H1 (cell line): ENCODE data around the gene TSPAN6. TPM values are rescaled to one million over a fixed set of nuclear protein-coding genes. Genes with fewer than 3 reads are reported as not detected.

Experiments used
- CTCF ChIA-PET: fragments of 300-600 bp; sonication (Branson Sonifier 250); formaldehyde crosslinking; loops from one replicate; lab custom pipeline; 2021; ENCODE audit not compliant: partially characterized antibody; lab: Charles Lee
- POLR2A ChIA-PET: fragments of 300-600 bp; sonication (Branson Sonifier 250); formaldehyde crosslinking; loops from one replicate; lab custom pipeline; 2021; ENCODE audit warnings: inconsistent platforms; ENCODE audit not compliant: partially characterized antibody; lab: Charles Lee
- DNase-seq, 2 experiments: peaks; one replicate each; pipeline versions ENCODE4 v3.0.0 to v3.0.0-alpha.2; 2010 to 2022; ENCODE audit warnings: low spot score in 2 of 2, low read depth in 1 of 2, mixed read lengths in 1 of 2
- FAIRE-seq: peaks from 2 replicates; lab custom pipeline; 2011; peaks lifted over from hg19 to GRCh38; lab: Jason Lieb, UNC
- H2AFZ ChIP-seq: 2 replicates; pipeline ENCODE4 v1.8.1; 2012; ENCODE audit warnings: low read length, inconsistent platforms
- H2AK5ac ChIP-seq: 2 replicates; pipeline ENCODE4 v1.6.1; 2013; ENCODE audit warnings: low read depth, low read length
- H2BK120ac ChIP-seq: replicated peaks from 2 replicates; pipeline ENCODE3; 2013; ENCODE audit warnings: low read depth, low read length, inconsistent platforms
- H2BK12ac ChIP-seq: 2 replicates; pipeline ENCODE4 v1.6.1; 2013; ENCODE audit warnings: low read depth, low read length
- H2BK15ac ChIP-seq: 2 replicates; pipeline ENCODE4 v1.6.1; 2013; ENCODE audit warnings: low read length
- H2BK20ac ChIP-seq: 2 replicates; pipeline ENCODE4 v1.6.1; 2013; ENCODE audit warnings: low read length
- H2BK5ac ChIP-seq: 2 replicates; pipeline ENCODE4 v1.6.1; 2013; ENCODE audit warnings: low read depth, low read length
- H3K14ac ChIP-seq: 2 replicates; pipeline ENCODE4 v1.6.1; 2013; ENCODE audit warnings: inconsistent platforms; ENCODE audit not compliant: insufficient read length
- H3K18ac ChIP-seq: 2 replicates; pipeline ENCODE4 v1.6.1; 2013; ENCODE audit warnings: low read length; ENCODE audit errors: extremely low read depth
- H3K23ac ChIP-seq: 2 replicates; pipeline ENCODE4 v1.6.1; 2013; ENCODE audit warnings: inconsistent platforms; ENCODE audit not compliant: insufficient read length
- H3K23me2 ChIP-seq: 2 replicates; pipeline ENCODE4 v1.6.1; 2013; ENCODE audit warnings: low read depth, low read length
- H3K27ac ChIP-seq: 2 replicates; pipeline ENCODE4 v1.6.1; 2011; ENCODE audit warnings: low read depth, low read length, inconsistent platforms
- H3K27me3 ChIP-seq, 4 experiments: replicated peaks in 1 of 4; 1 replicate in 1 of 4; 2 replicates in 3 of 4; pipeline versions ENCODE4 v1.6.1 to v1.8.1; 2011 to 2013; ENCODE audit warnings: low read length in 3 of 4, mild to moderate bottlenecking in 3 of 4, inconsistent platforms in 2 of 4, mixed read lengths in 2 of 4, moderate library complexity in 1 of 4; ENCODE audit not compliant: control insufficient read depth in 3 of 4, insufficient read depth in 3 of 4; ENCODE audit errors: extremely low read depth in 1 of 4
- H3K36me3 ChIP-seq, 4 experiments: 2 replicates each; pipeline versions ENCODE4 v1.6.1 to v1.8.1; 2011 to 2013; ENCODE audit warnings: mild to moderate bottlenecking in 4 of 4, low read length in 3 of 4, moderate library complexity in 2 of 4, control low read depth in 1 of 4, inconsistent platforms in 1 of 4; ENCODE audit not compliant: insufficient read depth in 4 of 4, control insufficient read depth in 2 of 4
- H3K4ac ChIP-seq: replicated peaks from 2 replicates; pipeline ENCODE3; 2013; ENCODE audit warnings: low read length, low read depth, mixed read lengths, inconsistent platforms; ENCODE audit not compliant: insufficient read length
- H3K4me1 ChIP-seq, 4 experiments: replicated peaks in 1 of 4; 1 replicate in 1 of 4; 2 replicates in 3 of 4; pipeline versions ENCODE4 v1.6.1 to v1.8.1; 2011 to 2013; ENCODE audit warnings: low read length in 3 of 4, inconsistent platforms in 2 of 4, mixed read lengths in 1 of 4; ENCODE audit not compliant: insufficient read depth in 4 of 4, control insufficient read depth in 3 of 4
- H3K4me2 ChIP-seq, 2 experiments: 2 replicates each; pipeline versions ENCODE4 v1.6.1 to v1.8.1; 2011 to 2013; ENCODE audit warnings: low read depth in 2 of 2, low read length in 2 of 2, control low read depth in 1 of 2, inconsistent platforms in 1 of 2, mild to moderate bottlenecking in 1 of 2; ENCODE audit not compliant: insufficient read depth in 1 of 2
- H3K4me3 ChIP-seq, 4 experiments: fragments of 200-600, 300-600 bp in 1 of 4; sonication (generic), shearing (Covaris generic), sonication (Bioruptor Twin) in 1 of 4; 2 replicates each; pipeline versions ENCODE4 v1.5.1 to v1.8.1; 2011 to 2016; ENCODE audit warnings: low read length in 4 of 4, low read depth in 3 of 4, control low read depth in 2 of 4, inconsistent platforms in 2 of 4, mild to moderate bottlenecking in 2 of 4, mixed read lengths in 1 of 4, moderate library complexity in 1 of 4; ENCODE audit not compliant: insufficient read depth in 2 of 4; ENCODE audit errors: extremely low read depth in 1 of 4
- H3K56ac ChIP-seq: replicated peaks from 2 replicates; pipeline ENCODE3; 2013; ENCODE audit warnings: low read depth, mild to moderate bottlenecking, mixed read lengths, low read length, inconsistent platforms; ENCODE audit not compliant: insufficient read length
- H3K79me1 ChIP-seq: 2 replicates; pipeline ENCODE4 v1.6.1; 2013; ENCODE audit warnings: low read depth, low read length, control low read depth
- H3K79me2 ChIP-seq, 2 experiments: 2 replicates each; pipeline versions ENCODE4 v1.6.1 to v1.8.1; 2012 to 2013; ENCODE audit warnings: low read length in 2 of 2, mild to moderate bottlenecking in 2 of 2, inconsistent platforms in 1 of 2; ENCODE audit not compliant: insufficient read depth in 2 of 2, control insufficient read depth in 1 of 2
- H3K9ac ChIP-seq, 4 experiments: replicated peaks in 1 of 4; 1 replicate in 1 of 4; 2 replicates in 3 of 4; pipeline versions ENCODE4 v1.6.1 to v1.8.1; 2011 to 2013; ENCODE audit warnings: low read depth in 3 of 4, low read length in 3 of 4, control low read depth in 2 of 4, mild to moderate bottlenecking in 2 of 4, moderate library complexity in 2 of 4, inconsistent platforms in 1 of 4; ENCODE audit errors: extremely low read depth in 1 of 4
- H3K9me3 ChIP-seq, 2 experiments: 2 replicates each; pipeline versions ENCODE4 v1.6.1 to v1.8.1; 2012 to 2013; ENCODE audit warnings: mild to moderate bottlenecking in 2 of 2, moderate library complexity in 2 of 2, control low read depth in 1 of 2, inconsistent platforms in 1 of 2, low read depth in 1 of 2, low read length in 1 of 2, mixed read lengths in 1 of 2; ENCODE audit not compliant: insufficient read depth in 2 of 2
- H4K20me1 ChIP-seq, 2 experiments: replicated peaks in 1 of 2; 2 replicates each; pipeline versions ENCODE3 to v1.8.1; 2011 to 2013; ENCODE audit warnings: inconsistent platforms in 2 of 2, low read length in 2 of 2, mild to moderate bottlenecking in 1 of 2; ENCODE audit not compliant: insufficient read depth in 2 of 2, control insufficient read depth in 1 of 2
- H4K5ac ChIP-seq: 2 replicates; pipeline ENCODE4 v1.6.1; 2013; ENCODE audit warnings: low read length, low read depth, mixed read lengths, inconsistent platforms; ENCODE audit not compliant: insufficient read length
- H4K8ac ChIP-seq: 2 replicates; pipeline ENCODE4 v1.8.0; 2013; ENCODE audit warnings: mild to moderate bottlenecking, moderate library complexity, low read length, inconsistent platforms; ENCODE audit not compliant: insufficient read depth; ENCODE audit errors: extremely low read depth
- H4K91ac ChIP-seq: replicated peaks from 2 replicates; pipeline ENCODE3; 2013; ENCODE audit warnings: low read length, mixed read lengths, inconsistent platforms; ENCODE audit not compliant: insufficient read length
- CREB1 ChIP-seq: IDR thresholded peaks from 2 replicates; pipeline ENCODE4 v1.6.1; 2012; ENCODE audit warnings: inconsistent platforms
- FOSL1 ChIP-seq: IDR thresholded peaks from 2 replicates; pipeline ENCODE4 v1.6.1; 2011; ENCODE audit warnings: mild to moderate bottlenecking, low read depth, low read length, moderate library complexity; ENCODE audit not compliant: insufficient read depth
- MAFK ChIP-seq: IDR thresholded peaks from 2 replicates; pipeline ENCODE4 v1.6.1; 2012; ENCODE audit warnings: low read depth, mild to moderate bottlenecking, improper control_type of control experiment, low read length
- RBBP5 ChIP-seq: IDR thresholded peaks from 2 replicates; pipeline ENCODE4 v1.7.1; 2012; ENCODE audit warnings: low read depth, mild to moderate bottlenecking, inconsistent platforms, low read length, moderate library complexity, borderline replicate concordance
- RXRA ChIP-seq: IDR thresholded peaks from 2 replicates; pipeline ENCODE4 v1.6.1; 2011; ENCODE audit warnings: low read depth, mild to moderate bottlenecking, low read length, moderate library complexity; ENCODE audit not compliant: insufficient read depth
- SIX5 ChIP-seq: IDR thresholded peaks from 2 replicates; pipeline ENCODE4 v1.6.1; 2011; ENCODE audit warnings: mild to moderate bottlenecking, low read depth, low read length
- SP1 ChIP-seq: IDR thresholded peaks from 2 replicates; pipeline ENCODE4 v1.6.1; 2011; ENCODE audit warnings: low read depth, low read length
- YY1 ChIP-seq: IDR thresholded peaks from 2 replicates; pipeline ENCODE4 v1.6.1; 2011; ENCODE audit warnings: low read depth, mild to moderate bottlenecking, low read length
- ZNF274 ChIP-seq: IDR thresholded peaks from 2 replicates; pipeline ENCODE4 v1.7.0; 2012; ENCODE audit warnings: low read length, borderline replicate concordance; ENCODE audit errors: extremely low read depth
- WGBS, 2 experiments: shearing (Covaris generic) in 1 of 2; methylation state at CpG; one replicate each; pipeline versions ENCODE4 v1.1.6 to v1.1.7; 2013 to 2015; ENCODE audit warnings: low lambda C conversion rate in 2 of 2, mixed read lengths in 2 of 2, inconsistent platforms in 1 of 2, low coverage in 1 of 2, missing lambda C conversion rate in 1 of 2; ENCODE audit not compliant: insufficient replicate concordance in 2 of 2, insufficient coverage in 1 of 2, insufficient read length in 1 of 2; ENCODE audit errors: extremely low coverage in 1 of 2, missing lambda C conversion rate in 1 of 2; 5-methylcytosine and 5-hydroxymethylcytosine counted together
- polyA plus RNA-seq, 7 experiments: library from polyadenylated mRNA; depleted of rRNA in 3 of 7; stranded (reverse) in 5 of 7; unstranded in 2 of 7; fragments of >200 nt in 5 of 7; fragments of 200-250 nt in 2 of 7; gene quantifications; 1 replicate in 5 of 7; 2 replicates in 1 of 7; 4 replicates in 1 of 7; pipeline versions ENCODE4 v1.2.1 to v1.2.3, GENCODE V29; 2011 to 2013; ENCODE audit warnings: missing spikeins in 2 of 7, mixed read lengths in 2 of 7
- total RNA-seq: library from RNA; stranded (reverse); fragmentation: NEBNext Ultra II Directional; extraction: Animal tissue kit (Norgen Biotek cat#: 25700); gene quantifications from 2 replicates; pipeline ENCODE4 v1.2.1, GENCODE V29; 2021
- TF ChIP-seq, protein P1 (sequence below): IDR thresholded peaks from 2 replicates; pipeline ENCODE4 v1.6.1; 2012; ENCODE audit warnings: inconsistent platforms

The TSPAN6 gene
- total and polyA plus RNA-seq, 2 of the 8 experiments (the other 6 are each of a cell fraction or from before 2014, with no cell fraction given), result 58.1 to 67.7 TPM

GRCh38 chrX:100685997-100686305 is 49.3 kb upstream of the TSPAN6 start:
- Histone ChIP-seq H3K27ac (no peak overlapping the region), H3K4me3 (no peak overlapping the region), H3K4ac (no peak overlapping the region), H3K4me2 (no peak overlapping the region), H4K91ac (no peak overlapping the region), H3K14ac (no peak overlapping the region), H3K9ac (no peak overlapping the region), H3K4me1 (no peaks in the 10 kb centered on the region), H4K5ac (no peak overlapping the region), H3K56ac (no peak overlapping the region), H3K27me3 (no peaks in the 10 kb centered on the region), H2AK5ac (no peak overlapping the region), H3K36me3 (no peaks in the 10 kb centered on the region), H3K23ac (no peak overlapping the region), H2BK120ac (no peak overlapping the region), H3K18ac (no peak overlapping the region), H3K23me2 (no peaks in the 10 kb centered on the region), H2AFZ (no peak overlapping the region), H4K8ac (no peak overlapping the region), H2BK15ac (no peak overlapping the region), H3K9me3 (no peaks in the 10 kb centered on the region)
- WGBS, 2 experiments, result 13% methylated on average over 1 of the region's 1 CpG; no CpG with 5 or more reads in 1 of the 2 experiments
- FAIRE-seq (no peak), DNase-seq (no peak)
- CTCF ChIA-PET, result interaction anchor here (0.9 to 8.1 kb wide), 19 partner anchors 10 to 238 kb away, joined by 3 to 129 read pairs (median 5); partner anchors contain the start of gene SYTL4
- no peak for TF ChIP-seq FOSL1
- no peak for TF ChIP-seq MAFK
- no peak for TF ChIP-seq SIX5
- no peak for TF ChIP-seq YY1
- no peak for TF ChIP-seq CREB1
- TF ChIP-seq SP1, result no peak
- TF ChIP-seq, protein P1, sequence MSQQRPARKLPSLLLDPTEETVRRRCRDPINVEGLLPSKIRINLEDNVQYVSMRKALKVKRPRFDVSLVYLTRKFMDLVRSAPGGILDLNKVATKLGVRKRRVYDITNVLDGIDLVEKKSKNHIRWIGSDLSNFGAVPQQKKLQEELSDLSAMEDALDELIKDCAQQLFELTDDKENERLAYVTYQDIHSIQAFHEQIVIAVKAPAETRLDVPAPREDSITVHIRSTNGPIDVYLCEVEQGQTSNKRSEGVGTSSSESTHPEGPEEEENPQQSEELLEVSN, result no peak
- TF ChIP-seq RBBP5, result no peak
- no peak for TF ChIP-seq ZNF274
- no peak for TF ChIP-seq RXRA
- TF ChIP-seq, all 59 proteins: peak for 0
- Histone ChIP-seq H2BK20ac (no peak overlapping the region), H2BK12ac (no peak overlapping the region), H3K79me1 (no peaks in the 10 kb centered on the region), H4K20me1 (no peaks in the 10 kb centered on the region), H2BK5ac (no peak overlapping the region), H3K79me2 (no peaks in the 10 kb centered on the region)
- POLR2A ChIA-PET, result no interaction called here
